Effector CD4-positive, alpha-beta T cell (primary cell): ENCODE data around the gene DOC2A. TPM values are rescaled to one million over a fixed set of nuclear protein-coding genes. Genes with fewer than 3 reads are reported as not detected.
"Not testable (repeated sequence)": the region's sequence is repeated elsewhere in the genome, so short reads cannot be mapped to it uniquely, and the experiment has no call there.

ENCODE experiments used
- DNase-seq: peaks from one replicate; pipeline ENCODE4 v3.0.0-alpha.2; 2020
- total RNA-seq: gene quantifications from one replicate; lab custom pipeline; 2026; lab: John Stamatoyannopoulos, UW

Gene DOC2A
- total RNA-seq: not detected

GRCh38 chr16:30010844-30011713 lies at the start of gene DOC2A:
Gene DOC2A, minus strand, starts transcription at chr16:30011027. Its CDS starts 805 bp downstream, at chr16:30010222.
- DNase-seq: no peak

- no peak for DNase-seq
Observed at GRCh38 chr16:30060346-30060745, 49.5 kb upstream of the DOC2A start.

- DNase-seq: no peak
Observed at GRCh38 chr16:30054959-30055553, 44.2 kb upstream of the DOC2A start.

GRCh38 chr16:30054451-30054850 lies 43.6 kb upstream of the DOC2A start:
- no peak for DNase-seq

- no peak for DNase-seq
Observed at GRCh38 chr16:30053376-30054015, 42.7 kb upstream of the DOC2A start.

GRCh38 chr16:30052671-30053372 lies 42.0 kb upstream of the DOC2A start:
- peak; percentile 78 for DNase-seq

GRCh38 chr16:30051518-30051917 lies 40.7 kb upstream of the DOC2A start:
- DNase-seq: no peak

GRCh38 chr16:30049871-30050270 lies 39.0 kb upstream of the DOC2A start:
- no peak for DNase-seq

- no peak for DNase-seq
Observed at GRCh38 chr16:30046588-30046987, 35.8 kb upstream of the DOC2A start.

- no peak for DNase-seq
Observed at GRCh38 chr16:30046178-30046577, 35.4 kb upstream of the DOC2A start.

- DNase-seq: no peak
Observed at GRCh38 chr16:30041841-30042240, 31.0 kb upstream of the DOC2A start.

GRCh38 chr16:30040690-30041089 lies 29.9 kb upstream of the DOC2A start:
- not testable (repeated sequence) for DNase-seq

GRCh38 chr16:30040221-30040620 lies 29.4 kb upstream of the DOC2A start:
- DNase-seq: no peak

GRCh38 chr16:30033270-30033669 lies 22.4 kb upstream of the DOC2A start:
- no peak for DNase-seq

- peak; percentile 47 for DNase-seq
Observed at GRCh38 chr16:30032083-30032819, 21.4 kb upstream of the DOC2A start.

- DNase-seq: no peak
Observed at GRCh38 chr16:30031477-30031918, 20.7 kb upstream of the DOC2A start.

GRCh38 chr16:30030841-30031413 lies 20.1 kb upstream of the DOC2A start, which contains the start of gene TLCD3B:
Gene TLCD3B, minus strand, starts transcription at chr16:30031271. Its CDS starts 744 bp downstream, at chr16:30030527.
- DNase-seq: no peak

GRCh38 chr16:30030011-30030685 lies 19.3 kb upstream of the DOC2A start:
- no peak for DNase-seq

- no peak for DNase-seq
Observed at GRCh38 chr16:30028438-30029076, 17.7 kb upstream of the DOC2A start.

- no peak for DNase-seq
Observed at GRCh38 chr16:30027588-30028437, 17.0 kb upstream of the DOC2A start.
